ENCODE data around the gene NFAT5.

DNA sequence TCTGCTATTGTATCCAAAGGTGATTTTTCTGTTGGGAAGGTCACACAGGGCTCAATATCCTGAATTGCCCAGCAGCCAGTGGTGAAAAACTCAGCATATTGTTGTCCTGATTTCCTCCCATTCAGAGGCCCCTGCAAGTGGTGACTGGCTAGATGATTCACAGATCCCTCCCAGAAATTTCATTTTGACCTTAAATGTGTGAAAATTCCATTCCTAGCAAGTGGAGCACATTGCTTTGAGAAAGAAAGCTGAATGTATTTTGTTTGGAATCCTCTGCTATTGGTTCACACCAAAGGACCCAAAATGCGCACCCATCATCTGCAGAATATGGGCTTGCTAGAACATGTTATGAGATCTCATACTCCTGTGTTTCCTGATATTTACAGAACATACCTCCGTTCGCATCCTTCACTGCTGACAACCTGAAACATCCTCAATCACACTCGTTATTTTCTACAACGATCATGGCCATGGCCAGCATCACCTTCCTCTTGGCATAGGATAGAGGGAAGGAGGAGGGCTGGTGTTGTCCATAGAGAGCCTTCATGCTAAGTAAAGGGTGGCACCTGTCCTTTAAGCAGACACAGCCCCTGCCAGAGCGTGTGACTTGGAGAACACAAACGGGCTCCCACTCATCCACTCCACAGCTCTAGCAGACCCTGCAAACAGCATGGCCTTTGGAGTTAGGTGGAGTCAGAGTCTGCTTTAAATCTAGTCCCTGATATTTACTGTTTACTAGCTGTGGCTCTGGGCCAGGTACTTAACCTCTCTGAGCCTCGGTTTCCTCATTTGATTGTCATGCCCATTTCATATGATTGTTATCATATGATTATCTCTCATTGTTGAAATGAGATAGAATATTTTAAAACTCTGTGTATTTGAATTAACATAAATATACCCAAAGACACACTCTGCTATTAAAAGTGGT is 30.4 kb upstream of the NFAT5 start:
- TF ChIP-seq ZNF274 (IDR thresholded peaks at IDR 0.05; ENCODE audit: low read depth, low read length) (no peak), YY1 (IDR thresholded peaks at IDR 0.05; ENCODE audit: insufficient read depth, insufficient read length) (no peak), SUZ12 (IDR thresholded peaks at IDR 0.05; ENCODE audit: extremely low read depth, insufficient read depth, insufficient read length) (no peak)

Measured in NT2/D1 (cell line).